GM19099 (cell line): ENCODE results near the gene GPR17.

ENCODE experiments used
- POLR2A ChIP-seq: IDR thresholded peaks from 3 replicates; pipeline ENCODE4 v1.6.1; 2011; ENCODE audit warnings: low read depth; ENCODE audit not compliant: insufficient read length; ENCODE audit errors: extremely low read depth

The GPR17 gene

DNA sequence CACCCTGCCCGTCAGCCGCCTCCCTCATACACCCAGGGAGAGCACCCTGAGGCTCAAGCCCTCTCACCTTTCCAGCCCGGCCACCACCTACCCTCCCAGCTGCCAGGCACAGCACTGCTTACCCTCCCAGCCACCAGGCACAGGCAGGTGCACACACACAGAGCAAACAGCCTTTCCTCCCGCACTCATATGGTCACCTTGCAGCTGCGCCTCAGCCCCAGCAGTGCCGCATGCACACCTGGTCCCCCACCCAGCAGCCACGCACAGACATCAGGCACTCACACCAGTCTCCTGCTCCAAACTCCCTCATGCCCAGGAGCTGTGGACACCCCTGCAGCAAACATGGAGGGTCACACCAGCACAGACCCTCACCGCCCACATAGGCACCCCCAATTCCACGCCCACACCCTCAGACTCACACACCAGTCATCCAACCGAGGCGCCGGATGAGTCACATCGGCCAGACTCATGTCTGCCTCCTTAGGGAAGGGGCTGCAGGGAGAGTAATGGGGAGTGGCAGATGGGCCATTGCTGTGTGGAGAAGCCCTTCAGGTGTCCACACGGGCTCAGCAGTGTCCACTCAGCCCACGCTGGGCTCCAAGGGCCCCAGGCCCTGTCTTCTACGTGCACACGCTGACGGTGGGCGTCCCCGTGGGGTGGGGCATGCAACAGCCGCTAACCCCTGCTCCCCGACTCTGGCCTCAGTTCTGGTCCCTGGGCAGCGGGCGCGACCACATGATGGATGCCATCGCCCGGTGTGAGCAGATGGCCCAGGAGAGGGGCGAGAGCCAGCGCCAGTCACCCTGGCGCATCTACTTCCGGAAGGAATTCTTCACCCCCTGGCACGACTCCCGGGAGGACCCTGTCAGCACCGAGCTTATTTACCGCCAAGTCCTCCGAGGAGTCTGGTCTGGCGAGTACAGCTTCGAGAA, 22.3 kb upstream of the GPR17 start:
- no peak for TF ChIP-seq POLR2A

GRCh38 chr2:127624320-127624755, 21.6 kb upstream of the GPR17 start:
- TF ChIP-seq POLR2A = no peak

DNA sequence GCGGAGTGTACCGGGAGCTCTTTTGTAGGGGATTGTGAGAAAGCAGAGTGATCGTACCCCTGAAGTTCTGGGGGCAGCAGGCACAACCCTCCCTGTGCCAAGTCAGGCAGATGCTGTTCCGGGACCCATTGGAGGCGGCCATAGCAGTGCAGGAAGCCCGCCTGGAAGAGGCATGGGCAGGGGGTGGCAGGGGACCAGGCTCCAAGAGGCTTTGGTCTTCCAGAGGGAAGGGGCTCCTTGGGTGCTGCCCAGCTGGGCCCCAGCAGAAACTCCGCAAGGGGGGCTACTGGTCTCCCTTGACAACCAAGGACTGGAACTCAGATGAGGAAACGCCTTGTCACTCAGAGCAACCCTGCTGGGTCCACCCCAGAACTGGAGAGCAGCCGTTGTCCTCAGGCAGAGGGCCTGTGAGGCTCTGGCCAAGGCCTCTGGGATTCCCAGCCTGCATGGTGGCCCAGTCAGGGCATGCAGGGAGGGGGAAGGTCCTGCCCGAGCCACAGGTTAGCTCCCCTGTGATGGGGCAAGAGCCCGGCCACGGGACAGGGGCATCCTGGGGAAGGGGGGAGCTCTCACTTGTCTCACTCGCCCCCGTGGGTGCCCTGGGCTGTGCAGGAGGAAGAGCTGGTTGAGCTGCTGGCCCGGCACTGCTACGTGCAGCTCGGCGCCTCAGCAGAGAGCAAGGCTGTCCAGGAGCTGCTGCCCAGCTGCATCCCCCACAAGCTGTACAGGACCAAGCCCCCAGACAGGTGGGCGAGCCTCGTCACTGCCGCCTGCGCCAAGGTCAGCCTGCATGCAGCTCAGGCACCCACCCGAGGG, 21.0 kb upstream of the GPR17 start:
- TF ChIP-seq POLR2A = no peak

GRCh38 chr2:127625572-127625951, 20.4 kb upstream of the GPR17 start:
- TF ChIP-seq POLR2A = no peak

- no peak for TF ChIP-seq POLR2A
Observed at GRCh38 chr2:127626175-127626574, 19.8 kb upstream of the GPR17 start.

- TF ChIP-seq POLR2A = no peak
Observed at GRCh38 chr2:127626917-127627739, 18.8 kb upstream of the GPR17 start.

DNA sequence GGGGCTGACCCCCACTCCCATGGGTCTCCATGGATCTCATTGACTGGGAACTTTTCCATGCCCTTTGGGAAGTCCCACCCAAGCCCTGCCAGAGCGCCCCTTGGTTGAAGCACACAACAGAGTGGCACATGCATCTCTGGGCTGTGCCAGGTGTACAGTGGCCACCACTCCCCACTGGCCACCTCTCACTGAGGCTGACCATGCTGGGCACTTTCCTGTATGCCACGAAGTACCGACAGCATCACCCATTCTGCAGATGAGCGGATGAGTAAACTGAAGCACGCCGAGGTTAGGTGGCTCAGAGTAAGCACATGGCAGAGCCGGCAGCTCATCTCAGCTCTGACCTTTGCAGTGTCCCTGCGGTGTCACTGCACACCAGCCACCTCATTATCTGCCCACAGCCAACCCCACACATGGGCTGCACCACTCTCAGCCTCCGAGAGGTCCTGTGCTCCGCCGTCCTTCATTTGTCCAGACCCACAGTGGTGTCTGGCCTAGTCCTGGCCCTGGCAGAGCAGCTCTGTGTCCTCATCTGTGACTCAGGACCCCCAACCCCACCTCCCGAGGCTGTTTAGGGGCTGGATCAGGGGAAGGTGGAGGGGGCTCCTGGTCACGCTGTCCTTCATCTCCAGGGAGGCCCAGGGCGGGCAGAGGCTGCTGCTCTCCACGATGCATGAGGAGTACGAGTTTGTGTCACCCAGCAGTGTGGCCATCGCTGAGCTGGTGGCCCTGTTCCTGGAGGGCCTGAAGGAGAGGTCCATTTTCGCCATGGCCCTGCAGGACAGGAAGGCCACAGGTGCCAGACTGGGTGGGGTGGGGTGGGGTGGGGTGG, 18.0 kb upstream of the GPR17 start:
- no peak for TF ChIP-seq POLR2A

- no peak for TF ChIP-seq POLR2A
Observed at GRCh38 chr2:127628767-127629614, 17.0 kb upstream of the GPR17 start.

GRCh38 chr2:127629637-127630036, 16.3 kb upstream of the GPR17 start:
- TF ChIP-seq POLR2A = no peak

- TF ChIP-seq POLR2A = no peak
Observed at GRCh38 chr2:127630096-127630863, 15.7 kb upstream of the GPR17 start.

GRCh38 chr2:127630864-127631540, 15.0 kb upstream of the GPR17 start:
- TF ChIP-seq POLR2A = no peak

DNA sequence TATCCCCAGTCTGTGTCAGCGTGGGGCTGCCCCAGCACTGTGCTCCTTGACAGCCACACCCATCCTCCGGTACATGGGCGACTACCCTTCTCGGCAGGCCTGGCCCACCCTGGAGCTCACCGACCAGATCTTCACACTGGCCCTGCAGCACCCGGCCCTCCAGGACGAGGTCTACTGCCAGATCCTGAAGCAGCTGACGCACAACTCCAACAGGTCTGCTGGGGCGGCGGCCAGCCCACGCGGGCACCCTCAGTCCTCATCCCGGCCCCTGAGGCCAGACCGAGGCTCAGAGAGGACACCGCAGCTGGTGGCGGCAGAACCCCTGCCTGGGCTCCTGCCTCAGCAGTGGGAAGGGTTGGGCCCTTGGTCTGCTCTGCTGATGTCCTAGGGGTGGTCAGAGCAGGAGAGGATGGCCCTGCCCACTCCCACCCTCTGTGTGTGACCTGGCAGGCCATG, 14.4 kb upstream of the GPR17 start:
- no peak for TF ChIP-seq POLR2A
